ENCODE results near the gene PILRA. TPM values are rescaled to one million over a fixed set of nuclear protein-coding genes. Genes with fewer than 3 reads are reported as not detected.
"Not testable (repeated sequence)": the region's sequence is repeated elsewhere in the genome, so short reads cannot be mapped to it uniquely, and the experiment has no call there.

Gene PILRA
- total RNA-seq, result not detected in 2 replicates

DNA sequence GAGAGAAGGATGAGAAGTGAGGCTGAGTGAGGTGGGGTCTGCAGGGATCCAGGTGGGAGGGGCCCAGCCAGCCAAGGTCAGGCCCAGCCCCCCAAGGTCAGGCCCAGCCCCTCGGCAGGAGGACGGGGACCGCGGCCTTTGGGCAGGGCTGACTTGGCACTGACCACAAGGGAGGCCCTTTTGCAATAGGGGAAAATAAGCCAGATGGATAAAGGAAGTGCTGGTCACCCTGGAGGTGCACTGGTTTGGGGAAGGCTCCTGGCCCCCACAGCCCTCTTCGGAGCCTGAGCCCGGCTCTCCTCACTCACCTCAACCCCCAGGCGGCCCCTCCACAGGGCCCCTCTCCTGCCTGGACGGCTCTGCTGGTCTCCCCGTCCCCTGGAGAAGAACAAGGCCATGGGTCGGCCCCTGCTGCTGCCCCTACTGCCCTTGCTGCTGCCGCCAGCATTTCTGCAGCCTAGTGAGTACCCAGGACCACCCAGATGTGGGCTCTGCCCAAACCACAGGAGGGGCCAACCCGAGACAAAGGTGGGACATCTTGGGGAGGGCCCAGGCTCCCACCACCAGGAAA, at the start of gene PILRA:
PILRA (plus strand) TSS at position 227 of the 571 bp plus-strand sequence; CDS start at position 397, 170 bp downstream.
- DNase-seq (ENCODE audit: low read depth), result no peak
- TF ChIP-seq CTCF (conservative IDR thresholded peaks at IDR 0.05; ENCODE audit: low read depth, low read length), result no peak

DNA sequence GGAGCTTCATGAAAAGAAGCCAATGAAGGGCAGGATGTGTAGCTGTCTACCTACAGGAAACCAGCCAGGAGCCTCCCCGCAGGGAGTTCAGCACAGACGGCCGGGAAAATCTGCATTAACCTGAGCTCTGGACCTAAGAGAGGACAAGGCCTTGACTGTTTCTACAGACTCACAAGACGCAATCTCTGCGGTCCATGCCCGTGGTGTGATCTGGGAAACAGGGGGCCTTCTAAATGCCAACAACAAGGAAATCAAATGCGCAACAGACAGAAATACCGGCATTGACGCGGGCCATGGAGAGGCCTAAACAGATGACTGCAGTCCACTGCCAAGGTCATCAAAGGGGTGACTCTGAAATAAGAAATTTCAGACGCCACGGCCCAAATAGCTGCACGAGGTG, 49.1 kb upstream of the PILRA start:
- not testable (repeated sequence) for H3K4me3 ChIP-seq (ENCODE audit: low read depth, low read length); DNase-seq (ENCODE audit: low read depth)

More for the DNA sequence above, at the start of gene PILRA:
- H3K4me3 ChIP-seq (ENCODE audit: low read depth, low read length), result peak within 1 kb of the TSS; percentile 3

DNA sequence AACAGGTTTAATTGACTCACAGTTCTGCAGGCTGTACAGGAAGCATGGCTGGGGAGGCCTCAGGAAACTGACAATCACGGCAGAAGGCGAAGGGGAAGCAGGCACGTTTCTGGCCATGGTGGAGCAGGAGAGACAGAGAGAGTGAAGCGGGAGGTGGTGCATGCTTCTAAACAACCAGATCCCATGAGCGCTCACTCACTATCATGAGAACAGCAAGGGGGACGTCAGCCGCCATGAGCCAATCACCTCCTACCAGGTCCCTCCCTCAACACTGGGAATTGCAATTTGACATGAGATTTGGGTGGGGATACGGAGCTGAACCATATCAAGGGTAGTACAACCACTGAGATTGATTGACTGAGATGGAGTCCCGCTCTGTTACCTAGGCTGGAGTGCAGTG, 47.6 kb upstream of the PILRA start:
- H3K4me3 ChIP-seq (ENCODE audit: low read depth, low read length); DNase-seq (ENCODE audit: low read depth): not testable (repeated sequence)

DNA sequence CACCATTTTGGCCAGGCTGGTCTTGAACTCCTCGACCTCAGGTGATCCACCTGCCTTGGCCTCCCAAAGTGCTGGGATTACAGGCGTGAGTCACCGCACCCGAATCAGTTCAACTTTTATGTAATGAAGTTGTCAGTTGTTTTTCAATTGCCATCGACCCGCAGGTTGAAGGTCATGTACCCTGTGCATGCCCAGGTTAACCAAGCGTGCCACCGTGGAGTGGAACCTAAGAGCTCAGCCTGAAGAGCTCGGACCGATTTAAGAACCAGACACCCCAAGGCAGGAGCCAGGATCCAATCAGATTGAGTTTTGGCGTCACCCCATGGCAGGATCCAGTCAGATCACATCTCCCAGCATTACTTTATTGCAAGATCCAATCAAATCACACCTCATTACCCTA, 46.4 kb upstream of the PILRA start:
- DNase-seq (ENCODE audit: low read depth), result not testable (repeated sequence)

GRCh38 chr7:100335566-100336466, 37.5 kb upstream of the PILRA start:
- peak; percentile 58 for DNase-seq (ENCODE audit: low read depth)
- peak overlapping the region; percentile 70 for H3K4me3 ChIP-seq (ENCODE audit: low read depth, low read length)

More for the DNA sequence above, 46.4 kb upstream of the PILRA start:
- H3K4me3 ChIP-seq (ENCODE audit: low read depth, low read length), result not testable (repeated sequence)

GRCh38 chr7:100338083-100338696, 35.1 kb upstream of the PILRA start:
- peak; percentile 75 for DNase-seq (ENCODE audit: low read depth)
- H3K4me3 ChIP-seq (ENCODE audit: low read depth, low read length), result not testable (repeated sequence)

- not testable (repeated sequence) for H3K4me3 ChIP-seq (ENCODE audit: low read depth, low read length); DNase-seq (ENCODE audit: low read depth)
These were observed 32.0 kb upstream of the PILRA start for GRCh38 chr7:100341286-100341685.

DNA sequence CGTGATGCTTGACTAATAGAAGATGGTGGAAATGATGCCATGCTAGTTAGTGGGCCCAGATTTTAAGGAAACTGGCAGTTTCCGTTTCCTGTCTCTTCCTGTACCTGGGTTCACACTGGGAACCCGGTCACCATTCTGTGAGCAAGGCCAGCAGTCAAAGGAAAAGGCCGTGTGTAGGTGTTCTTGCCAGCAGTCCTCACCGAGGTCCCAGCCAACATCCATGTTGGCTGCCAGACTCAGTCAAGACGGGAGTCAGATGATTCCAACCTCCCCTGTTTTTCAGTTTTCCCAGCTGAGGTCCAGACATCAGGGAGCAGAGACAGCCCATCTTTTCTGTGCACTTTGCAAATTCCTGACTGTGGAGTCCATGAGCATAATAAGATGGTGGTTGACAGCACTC, 30.5 kb upstream of the PILRA start:
- no peak for DNase-seq (ENCODE audit: low read depth)
- TF ChIP-seq CTCF (conservative IDR thresholded peaks at IDR 0.05; ENCODE audit: low read depth, low read length), result no peak
- H3K4me3 ChIP-seq (ENCODE audit: low read depth, low read length), result no peak overlapping the region

DNA sequence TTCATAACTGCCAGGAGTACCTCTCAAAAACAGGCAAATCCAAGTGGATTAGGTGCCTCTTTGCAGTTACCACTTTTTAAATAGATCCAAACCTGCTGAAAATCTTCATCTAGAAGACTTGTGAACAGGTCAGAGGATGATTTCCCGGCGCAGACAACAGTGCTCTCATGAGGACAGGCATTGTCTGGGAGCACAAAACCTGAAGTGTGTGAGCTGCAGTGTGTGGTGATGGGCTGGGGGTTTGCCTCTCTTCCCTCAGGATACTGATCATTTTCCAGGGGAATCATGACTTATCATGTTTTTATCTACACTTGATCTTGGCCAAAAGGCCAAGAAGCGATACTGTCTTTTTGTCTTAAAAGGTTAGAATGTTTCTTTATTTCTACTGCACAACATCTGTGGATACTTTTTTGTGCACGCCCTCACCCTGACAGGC, 29.1 kb upstream of the PILRA start:
- DNase-seq (ENCODE audit: low read depth); H3K4me3 ChIP-seq (ENCODE audit: low read depth, low read length): not testable (repeated sequence)

DNA sequence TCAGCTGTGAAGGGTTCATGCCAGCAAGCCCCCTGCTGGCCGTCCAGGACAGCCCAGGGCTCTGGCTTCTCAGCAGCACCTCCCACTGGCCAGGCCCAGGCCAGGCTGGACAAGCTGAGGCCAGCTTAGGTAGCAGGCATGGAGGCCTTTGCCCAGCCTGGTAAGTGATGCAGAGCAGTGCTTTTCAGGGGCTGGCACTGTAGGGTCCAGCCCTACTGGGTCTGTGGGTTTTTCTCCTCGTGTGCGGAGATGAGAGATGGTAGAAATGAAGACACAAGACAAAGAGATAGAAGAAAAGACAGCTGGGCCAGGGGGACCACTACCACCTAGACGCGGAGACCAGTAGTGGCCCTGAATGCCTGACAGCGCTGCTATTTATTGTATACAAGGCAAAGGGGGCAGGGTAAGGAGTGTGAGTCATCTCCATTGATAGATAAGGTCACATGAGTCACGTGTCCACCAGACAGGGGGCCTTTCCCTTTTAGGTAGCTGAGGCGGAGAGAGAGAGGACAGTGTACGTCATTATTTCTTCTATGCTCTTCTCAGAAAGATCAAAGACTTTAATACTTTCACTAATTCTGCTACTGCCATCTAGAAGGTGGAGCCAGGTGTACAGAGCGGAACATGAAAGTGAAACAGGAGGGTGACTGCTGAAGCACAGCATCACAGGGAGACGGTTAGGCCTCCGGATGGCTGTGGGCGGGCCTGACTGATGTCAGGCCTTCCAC, 28.6 kb upstream of the PILRA start:
- peak; percentile 55 for TF ChIP-seq CTCF (conservative IDR thresholded peaks at IDR 0.05; ENCODE audit: low read depth, low read length)
- not testable (repeated sequence) for H3K4me3 ChIP-seq (ENCODE audit: low read depth, low read length)
- peak; percentile 43 for DNase-seq (ENCODE audit: low read depth)
